Common myeloid progenitor, CD34-positive (primary cell): Measurements from ENCODE around the gene OR4K17. TPM values are rescaled to one million over a fixed set of nuclear protein-coding genes. Genes with fewer than 3 reads are reported as not detected.
"Not testable (repeated sequence)": the region's sequence is repeated elsewhere in the genome, so short reads cannot be mapped to it uniquely, and the experiment has no call there.

Experiments
- CTCF ChIA-PET: fragments of 350-600 bp; sonication (Branson Sonifier 250); formaldehyde crosslinking; loops from one replicate; lab custom pipeline; 2021; ENCODE audit warnings: antibody characterized with exemption; lab: Charles Lee
- POLR2A ChIA-PET: fragments of 350-600 bp; sonication (Branson Sonifier 250); formaldehyde crosslinking; loops from one replicate; lab custom pipeline; 2021; ENCODE audit warnings: antibody characterized with exemption; lab: Charles Lee
- DNase-seq, 3 donors: peaks; one replicate each; pipeline versions ENCODE4 v3.0.0 to v3.0.0-alpha.2; 2013
- H3K27ac ChIP-seq, 2 experiments: 1 replicate in 1 of 2; 2 replicates in 1 of 2; pipeline ENCODE4 v1.7.0; 2013; ENCODE audit warnings: inconsistent platforms in 2 of 2, low read length in 2 of 2, mild to moderate bottlenecking in 2 of 2, low read depth in 1 of 2, moderate library complexity in 1 of 2; ENCODE audit not compliant: severe bottlenecking in 2 of 2, insufficient read depth in 1 of 2, poor library complexity in 1 of 2
- H3K27me3 ChIP-seq, 5 experiments: replicated peaks in 2 of 5; 1 replicate in 3 of 5; 2 replicates in 2 of 5; pipeline versions ENCODE4 v1.6.1 to v1.7.0; 2013; ENCODE audit warnings: low read length in 4 of 5, mild to moderate bottlenecking in 2 of 5, moderate library complexity in 2 of 5, inconsistent platforms in 1 of 5; ENCODE audit not compliant: insufficient read depth in 5 of 5, control insufficient read depth in 4 of 5
- H3K36me3 ChIP-seq, 4 experiments: 1 replicate in 2 of 4; 2 replicates in 2 of 4; pipeline versions ENCODE4 v1.6.1 to v1.7.0; 2013; ENCODE audit warnings: low read length in 3 of 4, control low read depth in 1 of 4, mild to moderate bottlenecking in 1 of 4; ENCODE audit not compliant: control insufficient read depth in 4 of 4, insufficient read depth in 4 of 4
- H3K4me1 ChIP-seq, 4 experiments: 1 replicate in 3 of 4; 2 replicates in 1 of 4; pipeline versions ENCODE4 v1.6.1 to v1.7.1; 2013; ENCODE audit warnings: low read length in 3 of 4, mild to moderate bottlenecking in 3 of 4, control low read depth in 1 of 4, inconsistent platforms in 1 of 4, moderate library complexity in 1 of 4; ENCODE audit not compliant: control insufficient read depth in 4 of 4, insufficient read depth in 4 of 4; ENCODE audit errors: control extremely low read depth in 1 of 4
- H3K4me3 ChIP-seq, 7 experiments: 1 replicate in 4 of 7; 2 replicates in 3 of 7; pipeline versions ENCODE4 v1.5.1 to v1.7.0; 2013; ENCODE audit warnings: mild to moderate bottlenecking in 7 of 7, low read length in 6 of 7, moderate library complexity in 6 of 7, inconsistent platforms in 2 of 7, low read depth in 2 of 7, control low read depth in 1 of 7; ENCODE audit not compliant: insufficient read depth in 4 of 7, control insufficient read depth in 1 of 7; ENCODE audit errors: extremely low read depth in 1 of 7
- H3K9me3 ChIP-seq, 5 experiments: 1 replicate in 4 of 5; 2 replicates in 1 of 5; pipeline versions ENCODE4 v1.6.1 to v1.7.1; 2013; ENCODE audit warnings: low read length in 4 of 5, mild to moderate bottlenecking in 2 of 5, inconsistent platforms in 1 of 5, low read depth in 1 of 5, moderate library complexity in 1 of 5; ENCODE audit not compliant: control insufficient read depth in 4 of 5, insufficient read depth in 2 of 5; ENCODE audit errors: control extremely low read depth in 1 of 5
- WGBS: methylation state at CpG from one replicate; pipeline ENCODE4 v1.1.5; 2013; ENCODE audit not compliant: insufficient coverage; 5-methylcytosine and 5-hydroxymethylcytosine counted together
- polyA plus RNA-seq: library from polyadenylated mRNA; unstranded; fragments of 120-200 nt; gene quantifications from one replicate; pipeline ENCODE4 v1.2.1, GENCODE V29; 2013

OR4K17 gene
- not detected for polyA plus RNA-seq

- CTCF ChIA-PET = no interaction called here
- POLR2A ChIA-PET = no interaction called here
- Histone ChIP-seq H3K9me3 (no peaks in the 10 kb centered on the region), H3K4me1 (no peaks in the 10 kb centered on the region), H3K4me3 (no peak within 1 kb of the TSS), H3K36me3 (no peaks in the 10 kb centered on the region), H3K27ac (no peak within 1 kb of the TSS), H3K27me3 (no peaks in the 10 kb centered on the region)
- 68% methylated on average over 2 of the region's 3 CpGs for WGBS
- DNase-seq = no peak
These were observed at the start of gene OR4K17 for GRCh38 chr14:20110438-20110837. Gene OR4K17, plus strand, starts transcription at chr14:20110739. Its CDS starts 6,761 bp downstream, at chr14:20117500.

GRCh38 chr14:20092050-20092449, 18.5 kb upstream of the OR4K17 start:
- no peak for DNase-seq
- Histone ChIP-seq H3K4me1 (no peaks in the 10 kb centered on the region), H3K27ac (no peak overlapping the region), H3K27me3 (no peaks in the 10 kb centered on the region), H3K4me3 (no peak overlapping the region), H3K36me3 (no peaks in the 10 kb centered on the region), H3K9me3 (no peaks in the 10 kb centered on the region)
- POLR2A ChIA-PET = no interaction called here
- CTCF ChIA-PET = no interaction called here
- WGBS = 65% methylated on average over 2 of the region's 4 CpGs

DNA sequence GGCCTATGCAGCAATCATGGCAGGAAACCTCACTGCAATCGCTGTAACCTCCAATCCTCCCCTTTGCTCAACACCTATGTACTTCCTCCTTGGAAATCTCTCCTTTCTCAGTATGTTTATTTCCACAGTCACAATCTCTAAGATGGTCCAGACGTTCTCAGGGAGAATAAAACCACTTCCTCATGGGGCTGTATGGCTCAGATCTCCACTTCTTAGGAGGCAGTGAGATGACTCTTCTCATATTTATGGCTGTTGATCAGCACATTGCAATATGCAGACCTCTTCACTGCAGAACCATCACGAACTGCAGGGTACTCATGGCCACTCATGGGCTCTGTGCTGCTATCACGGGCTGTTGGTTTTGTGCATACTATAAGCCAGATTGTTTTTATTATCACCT, 17.1 kb upstream of the OR4K17 start:
- H3K36me3 ChIP-seq = no peaks in the 10 kb centered on the region
- no peaks in the 10 kb centered on the region for H3K9me3 ChIP-seq
- CTCF ChIA-PET = no interaction called here
- no peak overlapping the region for H3K4me3 ChIP-seq
- H3K4me1 ChIP-seq = no peaks in the 10 kb centered on the region
- DNase-seq = peak in 2 of 3 donors; percentile 6 to 8
- no peak overlapping the region for H3K27ac ChIP-seq
- WGBS = 35% methylated on average over 4 of the region's 4 CpGs
- POLR2A ChIA-PET = no interaction called here
- no peaks in the 10 kb centered on the region for H3K27me3 ChIP-seq

- H3K27ac ChIP-seq, H3K4me3 ChIP-seq, H3K36me3 ChIP-seq, H3K27me3 ChIP-seq, DNase-seq, H3K4me1 ChIP-seq, CTCF ChIA-PET, POLR2A ChIA-PET, H3K9me3 ChIP-seq: not testable (repeated sequence)
- WGBS = 91% methylated on average over 18 of the region's 32 CpGs
These were observed 11.4 kb upstream of the OR4K17 start for GRCh38 chr14:20098926-20099770.

DNA sequence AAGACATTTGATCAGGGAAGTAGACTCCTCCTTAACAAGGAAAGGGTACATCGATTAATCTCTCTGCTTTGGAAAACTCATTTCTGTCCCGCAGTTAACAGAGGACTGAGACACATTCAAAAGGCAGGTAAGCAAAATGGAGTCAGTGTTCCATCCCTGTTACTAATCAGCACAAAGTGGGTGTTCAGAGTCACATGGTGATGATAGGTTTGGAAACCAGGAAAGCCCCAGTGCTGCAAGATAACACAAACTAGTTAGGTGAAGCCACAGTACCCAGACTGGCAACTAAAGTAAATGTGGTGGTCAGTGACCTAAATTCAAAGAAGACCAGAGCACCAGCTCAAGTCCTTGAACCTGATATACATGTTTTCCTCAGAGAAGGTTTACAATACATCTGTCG, 1.8 kb downstream of the OR4K17 start:
- no peaks in the 10 kb centered on the region for H3K27me3 ChIP-seq
- DNase-seq = no peak
- H3K27ac ChIP-seq = no peak overlapping the region
- H3K4me1 ChIP-seq = no peaks in the 10 kb centered on the region
- ChIA-PET POLR2A (no interaction called here), CTCF (no interaction called here)
- no peak overlapping the region for H3K4me3 ChIP-seq
- H3K36me3 ChIP-seq = no peaks in the 10 kb centered on the region
- H3K9me3 ChIP-seq = peaks cover 0 to 2% (median 0%) of the 10 kb centered on the region in 5 experiments
- 95% methylated on average over 2 of the region's 3 CpGs for WGBS

GRCh38 chr14:20116748-20117147, 6.2 kb downstream of the OR4K17 start:
- H3K27me3 ChIP-seq = no peaks in the 10 kb centered on the region
- no peak overlapping the region for H3K27ac ChIP-seq
- CTCF ChIA-PET = no interaction called here
- H3K4me3 ChIP-seq = no peak overlapping the region
- no peaks in the 10 kb centered on the region for H3K36me3 ChIP-seq
- H3K9me3 ChIP-seq = peaks cover 2 to 27% (median 5%) of the 10 kb centered on the region in 5 experiments
- no peak for DNase-seq
- H3K4me1 ChIP-seq = no peaks in the 10 kb centered on the region
- POLR2A ChIA-PET = no interaction called here
- no CpG with 5 or more reads among the region's 1 CpG for WGBS

DNA sequence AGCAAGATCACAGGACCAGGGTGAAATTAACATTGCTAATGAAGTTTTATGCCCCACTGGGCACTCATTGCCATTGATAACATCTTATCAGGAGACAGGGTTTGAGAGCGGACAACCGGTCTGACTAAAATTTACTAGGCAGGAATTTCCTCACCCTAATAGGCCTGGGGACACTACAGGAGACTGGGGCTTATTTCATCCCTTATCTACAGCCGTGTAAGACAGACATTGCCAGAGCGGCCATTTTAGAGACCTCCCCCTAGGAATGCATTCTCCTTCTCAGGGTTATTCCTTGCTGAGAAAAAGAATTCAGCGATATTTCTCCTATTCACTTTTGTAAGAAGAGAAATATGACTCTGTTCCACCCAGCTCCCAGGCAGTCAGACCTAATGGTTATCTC, 8.3 kb downstream of the OR4K17 start:
- H3K4me1 ChIP-seq = no peaks in the 10 kb centered on the region
- no peak overlapping the region for H3K27ac ChIP-seq
- peak in 1 of 3 donors; percentile 1 for DNase-seq
- H3K27me3 ChIP-seq = no peaks in the 10 kb centered on the region
- ChIA-PET POLR2A (no interaction called here), CTCF (no interaction called here)
- 79% methylated on average over 5 of the region's 5 CpGs for WGBS
- no peak overlapping the region for H3K4me3 ChIP-seq
- no peaks in the 10 kb centered on the region for H3K36me3 ChIP-seq
- peaks cover 2 to 27% (median 5%) of the 10 kb centered on the region in 5 experiments for H3K9me3 ChIP-seq
